Nucleus accumbens (tissue), 56 donors: ENCODE results near the gene TGM2.
"Not testable (repeated sequence)": the region's sequence is repeated elsewhere in the genome, so short reads cannot be mapped to it uniquely, and the experiment has no call there.

Experiments
- DNase-seq, 56 donors: peaks; one replicate each; lab custom pipeline; 2025; lab: John Stamatoyannopoulos, UW

The TGM2 gene

GRCh38 chr20:38120625-38120988 is 44.5 kb downstream of the TGM2 start:
- no peak for DNase-seq

- no peak for DNase-seq
Observed at GRCh38 chr20:38119446-38119845, 45.6 kb downstream of the TGM2 start.

- no peak for DNase-seq
Observed at GRCh38 chr20:38117635-38118034, 47.4 kb downstream of the TGM2 start.

DNA sequence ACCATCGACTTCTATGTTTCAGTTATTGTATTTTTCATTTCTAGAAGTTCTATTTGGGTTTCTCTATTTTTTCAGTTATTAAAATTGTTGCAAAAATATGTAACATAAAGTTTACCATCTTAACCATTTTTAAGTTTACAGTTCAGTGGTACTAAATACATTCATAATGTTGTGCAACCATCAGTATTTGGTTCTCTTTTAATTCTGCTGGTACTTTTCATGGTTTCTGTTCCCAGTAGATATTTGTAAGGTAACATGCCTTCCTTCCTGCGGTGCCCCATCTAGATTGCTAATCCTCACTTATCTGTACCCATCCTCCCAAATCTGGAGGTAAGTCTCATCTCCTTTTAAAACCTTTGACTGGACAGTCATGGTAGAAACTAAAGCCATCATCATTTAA is 47.9 kb downstream of the TGM2 start:
- no peak for DNase-seq

DNA sequence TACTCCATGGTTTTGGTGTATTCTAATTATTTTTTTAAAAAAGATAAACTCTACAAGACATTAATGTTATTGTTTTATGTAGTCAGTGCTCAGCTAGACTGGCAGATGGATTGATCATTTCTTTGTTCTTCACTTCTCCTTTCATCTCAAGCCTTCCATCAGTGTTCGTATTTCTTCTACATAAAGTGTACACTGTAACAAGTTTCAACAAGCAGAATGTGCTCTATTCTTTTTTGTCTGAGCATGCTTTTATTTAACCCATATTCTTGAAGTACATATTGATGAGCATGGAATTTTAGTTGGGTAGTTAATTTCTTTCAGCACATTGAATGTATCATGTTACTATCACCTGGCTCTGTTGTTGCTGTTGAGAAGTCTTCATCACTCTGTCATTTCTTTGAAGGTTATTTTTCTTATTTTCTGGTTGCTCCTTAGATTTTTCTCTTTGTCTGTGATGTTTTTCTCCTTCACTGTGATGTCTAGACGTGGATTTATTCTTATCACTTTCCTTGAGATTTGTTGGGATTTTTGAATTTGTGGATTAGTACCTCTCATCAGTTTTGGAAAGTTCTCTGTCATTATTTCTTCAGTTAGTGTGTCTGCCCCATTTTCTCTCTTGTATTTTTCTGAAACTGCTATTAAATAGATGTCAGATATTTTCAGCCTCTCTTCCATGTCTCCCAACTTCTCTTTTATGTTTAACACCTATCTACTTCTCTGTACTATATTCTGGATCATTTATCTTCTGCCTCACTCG is 48.5 kb downstream of the TGM2 start:
- DNase-seq, result no peak

DNA sequence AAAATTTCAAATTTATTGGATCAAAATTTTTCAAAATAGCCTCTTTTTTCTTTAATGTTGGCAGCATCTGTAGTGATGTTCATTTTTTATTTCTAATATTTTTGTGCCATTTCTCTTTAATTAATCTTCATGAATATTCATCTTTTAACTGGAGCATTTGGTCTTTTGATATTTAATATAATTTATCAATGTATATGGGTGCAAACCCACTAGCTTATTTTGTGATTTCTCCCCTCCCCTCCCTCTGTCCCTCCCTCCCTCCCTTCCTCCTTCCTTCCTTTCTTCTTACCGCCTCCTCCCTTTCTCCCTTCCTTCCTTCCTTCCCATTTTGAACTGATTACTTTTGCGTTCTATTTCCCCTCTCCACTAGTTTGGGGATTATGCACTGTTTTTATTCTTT is 49.2 kb downstream of the TGM2 start:
- DNase-seq, result no peak

- no peak for DNase-seq
Observed at GRCh38 chr20:38115205-38115604, 49.9 kb downstream of the TGM2 start.

DNA sequence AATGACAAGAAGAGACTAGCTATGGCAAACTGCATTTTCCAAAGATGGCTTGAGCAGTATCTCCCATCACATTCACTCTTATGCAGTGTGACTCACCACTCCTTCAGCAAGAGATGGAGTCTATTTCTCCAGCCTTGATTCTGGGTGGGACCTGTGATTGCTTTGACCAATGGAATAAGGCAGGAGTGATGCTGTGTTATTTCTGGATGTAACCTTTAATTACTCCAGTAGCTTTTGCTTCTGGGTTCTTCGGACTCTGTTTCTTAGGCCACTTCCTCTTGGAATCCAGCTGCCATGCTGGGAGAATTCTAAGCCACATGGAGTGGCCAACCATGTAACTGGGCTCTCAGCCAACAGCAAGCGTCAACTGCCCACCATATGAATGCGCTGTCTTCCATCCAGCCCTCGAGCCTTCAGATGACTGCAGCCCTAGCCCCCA is 50.7 kb downstream of the TGM2 start:
- DNase-seq, result no peak

- no peak for DNase-seq
Observed at GRCh38 chr20:38113401-38114325, 51.4 kb downstream of the TGM2 start.

- no peak for DNase-seq
Observed at GRCh38 chr20:38112930-38113294, 52.2 kb downstream of the TGM2 start.

DNA sequence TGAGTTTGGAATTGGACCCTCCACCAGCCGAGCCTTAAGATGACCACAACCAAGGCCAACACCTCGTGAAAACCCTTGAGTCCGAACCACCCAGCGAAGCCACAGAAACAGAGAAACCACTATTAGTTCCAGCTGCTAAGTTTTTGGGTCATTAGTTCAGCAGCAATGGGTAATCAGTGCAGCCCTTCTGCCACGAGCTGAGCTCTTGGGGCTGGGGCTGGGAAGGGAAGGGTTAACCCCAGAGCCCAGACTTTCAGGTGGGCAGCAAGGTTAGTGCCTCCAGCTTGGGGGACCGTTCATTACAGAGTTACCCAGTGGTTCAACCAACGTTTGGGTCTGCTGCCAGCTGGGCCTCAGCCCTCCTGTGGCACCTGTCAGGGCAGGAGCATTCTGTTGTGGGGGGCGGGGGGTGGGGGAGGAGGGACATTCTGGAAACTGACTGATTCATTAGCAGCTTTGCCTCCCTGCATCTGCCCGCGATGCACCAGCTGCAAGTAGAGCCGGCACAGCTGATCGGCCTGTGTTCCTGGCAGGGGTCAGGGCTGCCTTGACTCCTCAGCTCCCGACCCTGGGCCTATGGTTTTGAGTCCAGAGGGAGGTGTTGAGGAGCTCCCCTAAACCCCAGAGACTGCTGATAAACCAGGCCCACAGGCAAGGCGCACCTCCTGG is 52.7 kb downstream of the TGM2 start:
- DNase-seq, result no peak

DNA sequence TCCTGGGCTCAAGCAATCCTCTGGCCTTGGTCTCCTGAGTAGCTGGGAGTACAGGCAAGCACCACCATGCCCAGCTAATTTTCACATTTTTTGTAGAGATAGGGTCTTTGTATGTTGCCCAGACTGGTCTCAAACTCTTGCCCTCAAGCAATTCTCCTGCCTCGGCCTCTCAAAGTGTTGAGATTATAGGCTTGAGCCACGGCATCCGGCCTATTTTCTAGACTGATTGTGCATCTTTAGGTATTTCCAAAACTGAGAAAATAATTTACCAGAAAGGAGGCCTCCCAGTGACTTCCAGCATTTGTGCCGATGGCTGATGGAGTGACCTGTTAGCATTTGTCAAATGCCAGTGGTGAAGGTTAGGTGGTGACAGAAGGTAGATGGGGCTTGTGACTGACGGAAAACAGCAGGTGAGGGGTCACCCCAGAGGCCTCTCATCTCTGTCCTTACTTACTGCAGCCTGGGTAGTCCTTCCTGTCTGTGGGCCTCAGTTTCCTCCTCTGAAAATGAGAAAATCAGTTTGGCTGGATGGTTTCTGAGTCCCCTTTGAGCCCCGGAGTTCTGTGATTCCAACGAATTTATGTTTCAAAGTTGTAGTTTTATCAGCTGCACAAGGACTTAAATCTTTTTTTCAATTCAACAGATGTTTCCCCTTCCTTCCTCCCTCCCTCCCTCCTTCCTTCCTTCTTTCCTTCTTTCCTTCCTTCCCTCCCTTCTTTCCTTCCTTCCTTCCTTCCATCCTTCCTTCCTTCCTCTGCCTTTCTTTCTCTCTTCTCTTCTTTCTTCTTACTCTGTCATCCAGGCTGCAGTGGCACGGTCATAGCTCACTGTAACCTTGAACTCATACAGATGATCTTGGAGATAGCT is 53.5 kb downstream of the TGM2 start:
- no peak for DNase-seq

- DNase-seq, result no peak
Observed at GRCh38 chr20:38110525-38111178, 54.4 kb downstream of the TGM2 start.

DNA sequence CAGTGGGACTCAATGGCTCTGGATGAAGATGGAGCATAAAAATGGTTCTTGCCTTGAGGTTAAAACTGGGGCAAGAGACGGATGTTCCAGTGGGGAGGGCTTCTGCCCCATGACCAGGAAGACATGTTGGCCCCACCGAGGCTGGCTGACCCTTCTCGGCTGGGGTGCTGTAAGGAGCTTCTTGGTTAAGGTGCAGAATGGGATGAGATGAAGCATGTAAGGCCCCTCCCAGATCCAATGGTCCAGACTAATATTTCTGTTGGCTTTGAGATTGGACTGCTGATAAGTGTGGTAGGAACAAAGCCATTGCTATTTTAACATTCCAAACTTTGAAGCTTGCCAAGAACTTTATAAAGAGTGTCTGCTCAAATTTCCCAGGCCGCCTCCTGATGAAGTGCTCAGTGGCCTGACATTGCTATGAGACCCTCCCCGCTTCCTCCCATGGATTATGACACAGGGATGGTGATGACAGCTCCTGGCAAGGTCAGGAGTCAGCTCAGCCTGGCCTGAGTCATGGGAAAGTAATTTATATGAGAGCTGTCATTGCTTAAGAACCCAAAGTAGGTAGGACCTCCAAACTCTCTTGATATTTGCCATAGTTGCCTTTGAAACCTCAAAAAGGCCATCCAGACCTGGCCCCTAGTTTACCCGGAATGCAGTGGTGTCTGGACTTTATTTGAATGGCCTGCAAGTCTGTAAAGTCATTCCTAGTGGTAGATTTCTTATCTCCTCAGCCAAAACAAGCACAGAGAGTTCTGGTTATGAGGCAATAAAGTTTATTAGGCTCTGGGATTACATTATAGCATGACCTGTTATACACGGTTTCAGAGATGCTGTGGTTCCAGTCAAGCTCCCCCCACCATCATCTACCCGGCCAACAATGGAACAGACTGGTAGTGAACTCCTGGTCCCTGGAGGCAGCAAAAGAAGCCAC is 55.2 kb downstream of the TGM2 start:
- no peak for DNase-seq

GRCh38 chr20:38108986-38109541 is 56.0 kb downstream of the TGM2 start:
- no peak for DNase-seq

- no peak for DNase-seq
Observed at GRCh38 chr20:38108438-38108985, 56.6 kb downstream of the TGM2 start.

DNA sequence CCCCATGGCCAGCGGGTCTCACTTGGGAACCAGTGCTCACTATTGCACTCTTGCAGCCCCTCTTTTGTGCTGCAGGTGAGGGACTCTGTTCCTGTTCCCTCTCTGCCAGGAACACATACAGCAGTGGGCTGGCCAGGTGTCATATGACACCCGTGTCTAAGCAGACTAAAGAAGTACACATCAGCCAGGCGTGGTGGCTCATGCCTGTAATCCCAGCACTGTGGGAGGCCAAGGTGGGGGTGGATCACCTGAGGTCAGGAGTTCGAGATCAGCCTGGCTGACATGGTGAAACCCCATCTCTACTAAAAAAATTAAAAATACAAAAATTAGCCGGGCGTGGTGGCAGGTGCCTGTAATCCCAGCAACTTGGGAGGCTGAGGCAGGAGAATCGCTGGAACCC is 57.2 kb downstream of the TGM2 start:
- not testable (repeated sequence) for DNase-seq

DNA sequence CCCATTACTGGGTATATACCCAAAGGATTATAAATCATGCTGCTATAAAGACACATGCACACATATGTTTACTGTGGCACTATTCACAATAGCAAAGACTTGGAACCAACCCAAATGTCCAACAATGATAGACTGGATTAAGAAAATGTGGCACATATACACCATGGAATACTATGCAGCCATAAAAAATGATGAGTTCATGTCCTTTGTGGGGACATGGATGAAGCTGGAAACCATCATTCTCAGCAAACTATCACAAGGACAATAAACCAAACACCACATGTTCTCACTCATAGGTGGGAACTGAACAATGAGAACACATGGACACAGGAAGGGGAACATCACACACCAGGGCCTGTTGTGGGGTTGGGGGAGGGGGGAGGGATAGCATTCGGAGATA is 57.7 kb downstream of the TGM2 start:
- DNase-seq, result not testable (repeated sequence)
